Stimulated activated CD8-positive, alpha-beta memory T cell treated with anti-CD3 and anti-CD28 coated beads, Interleukin-7, amount 100 ng/mL, for 4 hours (primary cell): ENCODE results near the gene ACAT2.
A peak's percentile ranks its signal among the peaks of the same experiment; 100 is the strongest.
"Not testable (repeated sequence)": the region's sequence is repeated elsewhere in the genome, so short reads cannot be mapped to it uniquely, and the experiment has no call there.

Experiments used
- DNase-seq, 2 donors: peaks; one replicate each; pipeline ENCODE4 v3.0.0-alpha.2; 2020; ENCODE audit warnings: low read depth in 2 of 2

ACAT2 gene

GRCh38 chr6:159772196-159772595 lies 10.4 kb downstream of the ACAT2 start:
- DNase-seq = no peak

- DNase-seq = no peak
Observed at GRCh38 chr6:159777240-159777904, 15.5 kb downstream of the ACAT2 start.

GRCh38 chr6:159778131-159778530 lies 16.3 kb downstream of the ACAT2 start:
- no peak for DNase-seq

GRCh38 chr6:159778542-159779103 lies 16.8 kb downstream of the ACAT2 start:
- no peak for DNase-seq

GRCh38 chr6:159788276-159788675 lies 26.4 kb downstream of the ACAT2 start:
- no peak for DNase-seq

- DNase-seq = peak; percentile 2 to 21
Observed at GRCh38 chr6:159788753-159789376, 27.0 kb downstream of the ACAT2 start.

- peak; percentile 99 to 100 for DNase-seq
Observed at GRCh38 chr6:159789377-159790148, 27.7 kb downstream of the ACAT2 start, which contains the start of gene TCP1. TSS of gene TCP1 (minus strand) at chr6:159789602. CDS start at chr6:159789468, 134 bp downstream.

GRCh38 chr6:159790149-159790955 lies 28.5 kb downstream of the ACAT2 start, which contains the start of gene MRPL18:
TSS of gene MRPL18 (plus strand) at chr6:159790467. CDS start at chr6:159790588, 121 bp downstream.
- peak; percentile 85 to 88 for DNase-seq

- DNase-seq = no peak
Observed at GRCh38 chr6:159790956-159791598, 29.2 kb downstream of the ACAT2 start.

- DNase-seq = not testable (repeated sequence)
Observed at GRCh38 chr6:159794976-159795375, 33.1 kb downstream of the ACAT2 start.

- no peak for DNase-seq
Observed at GRCh38 chr6:159797554-159797953, 35.7 kb downstream of the ACAT2 start.

- DNase-seq = no peak
Observed at GRCh38 chr6:159800141-159800865, 38.5 kb downstream of the ACAT2 start, which contains the start of gene PNLDC1. TSS of gene PNLDC1 (plus strand) at chr6:159800276. CDS start at chr6:159800308, 32 bp downstream.

GRCh38 chr6:159801935-159802334 lies 40.1 kb downstream of the ACAT2 start:
- DNase-seq = no peak

GRCh38 chr6:159804504-159804903 lies 42.7 kb downstream of the ACAT2 start:
- no peak for DNase-seq

GRCh38 chr6:159805440-159806020 lies 43.7 kb downstream of the ACAT2 start:
- DNase-seq = no peak

GRCh38 chr6:159806021-159806458 lies 44.2 kb downstream of the ACAT2 start:
- no peak for DNase-seq

GRCh38 chr6:159807150-159807858 lies 45.5 kb downstream of the ACAT2 start:
- no peak for DNase-seq

- DNase-seq = no peak
Observed at GRCh38 chr6:159808647-159809046, 46.8 kb downstream of the ACAT2 start.

- no peak for DNase-seq
Observed at GRCh38 chr6:159809149-159809548, 47.3 kb downstream of the ACAT2 start.
